ENCODE measurements around the gene IRAK1. TPM values are rescaled to one million over a fixed set of nuclear protein-coding genes. Genes with fewer than 3 reads are reported as not detected.

The IRAK1 gene
- total RNA-seq, 4 donors from 2014 or later, result 36.4 to 53.1 (median 42.8) TPM

DNA sequence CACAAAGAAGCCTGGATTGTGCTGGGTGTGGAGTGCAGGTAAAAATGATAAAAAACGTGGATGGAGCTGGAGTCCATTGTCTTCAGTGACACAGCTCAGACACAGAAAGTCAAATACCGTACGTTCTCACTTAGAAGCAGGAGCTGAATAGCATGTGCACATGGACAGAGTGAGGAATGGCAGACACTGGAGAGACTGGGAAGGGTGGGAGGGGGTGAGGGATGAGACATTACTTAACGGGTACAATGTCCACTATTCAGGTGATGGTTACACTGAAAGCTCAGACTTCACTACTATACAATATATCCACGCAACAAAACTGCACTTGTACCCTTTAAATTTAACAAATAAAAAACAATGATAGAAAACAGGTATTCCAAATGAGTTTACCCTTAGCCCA is 18.1 kb upstream of the IRAK1 start:
- no peak overlapping the region for H3K4me3 ChIP-seq (replicated peaks in 1 of 3)
- TF ChIP-seq POLR2A (IDR thresholded peaks at IDR 0.05), result no peak
- TF ChIP-seq, protein P1, sequence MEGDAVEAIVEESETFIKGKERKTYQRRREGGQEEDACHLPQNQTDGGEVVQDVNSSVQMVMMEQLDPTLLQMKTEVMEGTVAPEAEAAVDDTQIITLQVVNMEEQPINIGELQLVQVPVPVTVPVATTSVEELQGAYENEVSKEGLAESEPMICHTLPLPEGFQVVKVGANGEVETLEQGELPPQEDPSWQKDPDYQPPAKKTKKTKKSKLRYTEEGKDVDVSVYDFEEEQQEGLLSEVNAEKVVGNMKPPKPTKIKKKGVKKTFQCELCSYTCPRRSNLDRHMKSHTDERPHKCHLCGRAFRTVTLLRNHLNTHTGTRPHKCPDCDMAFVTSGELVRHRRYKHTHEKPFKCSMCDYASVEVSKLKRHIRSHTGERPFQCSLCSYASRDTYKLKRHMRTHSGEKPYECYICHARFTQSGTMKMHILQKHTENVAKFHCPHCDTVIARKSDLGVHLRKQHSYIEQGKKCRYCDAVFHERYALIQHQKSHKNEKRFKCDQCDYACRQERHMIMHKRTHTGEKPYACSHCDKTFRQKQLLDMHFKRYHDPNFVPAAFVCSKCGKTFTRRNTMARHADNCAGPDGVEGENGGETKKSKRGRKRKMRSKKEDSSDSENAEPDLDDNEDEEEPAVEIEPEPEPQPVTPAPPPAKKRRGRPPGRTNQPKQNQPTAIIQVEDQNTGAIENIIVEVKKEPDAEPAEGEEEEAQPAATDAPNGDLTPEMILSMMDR (IDR thresholded peaks at IDR 0.05), result no peak
- H3K4me1 ChIP-seq, result peaks cover 11 to 53% of the 10 kb centered on the region in 2 donors
- no peak for DNase-seq
- 90 to 97% methylated on average over 5 of the region's 5 CpGs for WGBS, 2 donors
- intact Hi-C loops (cut with DNase I), result no loop called here
- H3K9me3 ChIP-seq, result no peaks in the 10 kb centered on the region
- H3K27me3 ChIP-seq, result no peaks in the 10 kb centered on the region
- H3K27ac ChIP-seq, result no peak overlapping the region
- H3K36me3 ChIP-seq, result no peaks in the 10 kb centered on the region

DNA sequence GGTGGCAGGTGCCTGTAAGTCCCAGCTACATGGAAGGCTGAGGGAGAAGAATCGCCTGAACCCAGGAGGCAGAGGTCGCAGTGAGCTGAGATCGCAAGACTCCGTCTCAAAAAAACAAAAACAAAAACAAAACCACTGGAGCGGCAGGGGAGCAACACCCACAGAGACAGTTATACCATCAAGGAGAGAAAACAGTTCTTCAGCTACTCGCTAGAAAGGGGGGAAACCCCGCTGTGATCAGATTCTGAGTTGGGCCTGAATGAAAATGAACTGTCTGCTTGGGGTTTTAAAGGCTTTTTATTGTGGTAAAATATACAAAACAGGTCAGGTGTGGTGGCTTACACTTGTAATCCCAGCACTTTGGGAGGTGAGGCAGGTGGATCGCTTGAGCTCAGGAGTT is 16.8 kb upstream of the IRAK1 start:
- H3K4me1 ChIP-seq, result peaks cover 13 to 54% of the 10 kb centered on the region in 2 donors

DNA sequence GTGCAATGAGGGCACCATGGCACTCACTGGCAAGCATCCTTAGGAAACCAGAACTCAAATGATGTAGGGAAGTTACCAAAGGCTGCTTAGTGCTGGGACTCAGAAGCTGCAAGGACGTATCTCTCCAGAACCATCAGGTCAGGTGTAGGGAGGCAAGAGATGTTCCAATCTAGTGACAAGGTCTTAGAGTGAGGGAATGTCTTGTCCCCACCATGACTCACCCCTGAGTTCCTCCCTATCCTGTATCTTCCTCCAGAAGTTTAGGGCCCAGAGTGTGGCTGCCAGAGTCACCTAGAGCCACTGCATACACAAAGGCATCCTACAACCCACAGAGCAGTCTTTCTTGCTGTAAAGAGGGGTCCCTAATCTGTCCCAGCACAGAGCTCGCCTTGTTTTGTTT is 14.1 kb upstream of the IRAK1 start:
- Histone ChIP-seq H3K27ac (no peak overlapping the region), H3K27me3 (no peaks in the 10 kb centered on the region), H3K36me3 (peaks cover 10 to 14% of the 10 kb centered on the region in 2 donors), H3K4me3 (replicated peaks in 1 of 3) (no peak overlapping the region), H3K9me3 (no peaks in the 10 kb centered on the region), H3K4me1 (peaks cover 7 to 44% of the 10 kb centered on the region in 2 donors)
- no peak for TF ChIP-seq POLR2A (IDR thresholded peaks at IDR 0.05)
- TF ChIP-seq, protein P1 (IDR thresholded peaks at IDR 0.05), result no peak
- DNase-seq, result no peak
- WGBS, 2 donors, result 95 to 100% methylated on average over 2 of the region's 2 CpGs
- intact Hi-C loops (cut with DNase I), result no loop called here

More for the DNA sequence above, 16.8 kb upstream of the IRAK1 start:
- no peaks in the 10 kb centered on the region for H3K27me3 ChIP-seq
- no peak overlapping the region for H3K4me3 ChIP-seq (replicated peaks in 1 of 3)
- no peak overlapping the region for H3K27ac ChIP-seq
- intact Hi-C loops (cut with DNase I), result no loop called here
- DNase-seq, result no peak
- 79 to 83% methylated on average over 8 of the region's 8 CpGs for WGBS, 2 donors
- no peaks in the 10 kb centered on the region for H3K36me3 ChIP-seq
- no peaks in the 10 kb centered on the region for H3K9me3 ChIP-seq
- no peak for TF ChIP-seq POLR2A (IDR thresholded peaks at IDR 0.05)
- TF ChIP-seq, protein P1 (IDR thresholded peaks at IDR 0.05), result no peak

DNA sequence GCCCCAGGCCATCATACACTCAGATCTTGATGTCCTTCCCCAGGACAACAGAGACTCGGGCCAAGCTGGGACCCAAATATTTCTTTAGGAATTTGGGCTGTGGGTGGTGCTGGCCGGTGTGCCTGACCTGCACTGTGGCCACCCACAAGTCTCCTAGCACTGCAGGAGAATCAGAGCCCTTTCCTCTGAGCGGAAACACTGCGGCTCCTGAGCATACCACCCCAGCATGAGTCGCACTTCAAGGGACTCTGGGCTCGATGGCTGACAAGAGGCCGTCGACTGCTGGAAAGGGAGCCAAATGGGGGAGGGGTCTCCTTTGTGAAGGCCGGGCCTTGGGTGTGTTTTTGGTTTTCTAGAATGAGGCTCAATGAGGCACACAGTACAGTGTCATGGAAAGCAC is 13.0 kb upstream of the IRAK1 start:
- Histone ChIP-seq H3K27me3 (no peaks in the 10 kb centered on the region), H3K4me1 (peaks cover 7 to 44% of the 10 kb centered on the region in 2 donors), H3K36me3 (peaks cover 10 to 14% of the 10 kb centered on the region in 2 donors), H3K4me3 (replicated peaks in 1 of 3) (no peak overlapping the region), H3K9me3 (no peaks in the 10 kb centered on the region), H3K27ac (peak overlapping the region in 1 of 3 donors; percentile 31)
- 26% methylated on average over 2 of the region's 9 CpGs; no CpG with 5 or more reads in 1 of the 2 donors for WGBS, 2 donors
- TF ChIP-seq, protein P1 (IDR thresholded peaks at IDR 0.05), result no peak
- TF ChIP-seq POLR2A (IDR thresholded peaks at IDR 0.05), result no peak
- intact Hi-C loops (cut with DNase I), result no loop called here
- DNase-seq, result peak; percentile 41 to 49

DNA sequence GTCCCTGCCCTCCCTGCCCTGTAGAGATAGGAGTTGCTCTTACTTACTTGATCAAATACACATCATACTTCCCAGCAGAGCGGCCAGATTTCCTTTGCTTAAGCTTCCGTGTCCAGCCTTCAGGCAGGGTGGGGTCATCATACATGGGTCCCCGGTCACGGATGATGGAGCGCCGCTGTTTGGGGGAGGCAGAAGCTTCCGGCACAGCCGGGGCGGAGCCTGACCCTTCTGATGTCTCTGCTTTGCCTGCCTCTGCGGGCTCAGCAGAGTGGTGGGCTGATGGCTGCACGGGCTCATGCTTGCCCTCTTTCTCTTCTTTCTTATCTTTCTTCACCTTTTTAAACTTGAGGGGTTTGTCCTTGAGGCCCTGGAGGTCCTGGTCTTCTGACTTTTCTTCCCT is 12.5 kb upstream of the IRAK1 start:
- Histone ChIP-seq H3K36me3 (peaks cover 10 to 14% of the 10 kb centered on the region in 2 donors), H3K4me1 (peaks cover 7 to 44% of the 10 kb centered on the region in 2 donors), H3K4me3 (replicated peaks in 1 of 3) (no peak overlapping the region), H3K27me3 (no peaks in the 10 kb centered on the region), H3K9me3 (no peaks in the 10 kb centered on the region), H3K27ac (peak overlapping the region in 2 of 3 donors; percentile 23 to 31)
- TF ChIP-seq POLR2A (IDR thresholded peaks at IDR 0.05), result no peak
- 36 to 53% methylated on average over 3 to 11 of the region's 11 CpGs for WGBS, 2 donors
- DNase-seq, result peak; percentile 76 to 77
- intact Hi-C loops (cut with DNase I), result no loop called here
